SU-DHL-6 (cell line): ENCODE data around the gene HMSD.

Experiments used
- H2AFZ ChIP-seq: fragments of 200-600 bp; sonication (generic); 2 replicates; pipeline ENCODE4 v1.6.1; 2014; ENCODE audit warnings: low read depth, mild to moderate bottlenecking, moderate library complexity, mixed read lengths, antibody characterized with exemption, low read length; ENCODE audit not compliant: severe bottlenecking
- H3F3A ChIP-seq: fragments of 200-600 bp; shearing (Covaris generic); 2 replicates; pipeline ENCODE4 v1.6.0; 2016; ENCODE audit warnings: antibody characterized with exemption, mild to moderate bottlenecking; ENCODE audit not compliant: insufficient read depth
- H3K27ac ChIP-seq: fragments of 200-600 bp; sonication (generic); 2 replicates; pipeline ENCODE4 v1.5.1; 2016; ENCODE audit warnings: low read depth, mild to moderate bottlenecking, low read length, moderate library complexity, mixed read lengths
- H3K27me3 ChIP-seq: fragments of 200-600 bp; sonication (generic), shearing (Covaris generic); 2 replicates; pipeline ENCODE4 v1.6.0; 2014; ENCODE audit warnings: mild to moderate bottlenecking, low read length
- H3K36me3 ChIP-seq: fragments of 200-600 bp; sonication (generic); 2 replicates; pipeline ENCODE4 v1.6.1; 2014; ENCODE audit warnings: mild to moderate bottlenecking, low read length, mixed read lengths
- H3K4me2 ChIP-seq: fragments of 300-600, 200-600 bp; shearing (Covaris generic), sonication (generic); 2 replicates; pipeline ENCODE4 v1.6.0; 2014; ENCODE audit warnings: low read length, low read depth, mild to moderate bottlenecking; ENCODE audit not compliant: poor library complexity, severe bottlenecking
- H3K4me3 ChIP-seq: fragments of 200-600 bp; sonication (generic); 2 replicates; pipeline ENCODE4 v1.5.1; 2014; ENCODE audit warnings: antibody characterized with exemption, low read length, mild to moderate bottlenecking, mixed read lengths; ENCODE audit not compliant: insufficient read depth, poor library complexity, severe bottlenecking
- H3K79me2 ChIP-seq: fragments of 200-600 bp; sonication (generic); 2 replicates; pipeline ENCODE4 v1.6.1; 2014; ENCODE audit warnings: mild to moderate bottlenecking, low read length, moderate library complexity; ENCODE audit not compliant: insufficient read depth
- H3K9ac ChIP-seq: fragments of 200-600 bp; sonication (generic); 2 replicates; pipeline ENCODE4 v1.7.0; 2014; ENCODE audit warnings: mild to moderate bottlenecking, low read length
- H3K9me2 ChIP-seq: fragments of 200-600 bp; sonication (generic); replicated peaks from 2 replicates; pipeline ENCODE4 v1.6.1; 2014; ENCODE audit warnings: low read length; ENCODE audit not compliant: insufficient read depth
- H3K9me3 ChIP-seq: fragments of 200-600 bp; sonication (generic); 2 replicates; pipeline ENCODE4 v1.6.1; 2014; ENCODE audit warnings: low read length, mixed read lengths; ENCODE audit not compliant: insufficient read depth
- H4K20me1 ChIP-seq: fragments of 200-600 bp; sonication (generic); 2 replicates; pipeline ENCODE4 v1.6.1; 2014; ENCODE audit warnings: low read depth, mild to moderate bottlenecking, antibody characterized with exemption, low read length, moderate library complexity, mixed read lengths
- CTCF ChIP-seq: fragments of 200-600 bp; sonication (generic); IDR thresholded peaks from one replicate; pipeline ENCODE4 v1.5.1; 2017; ENCODE audit warnings: antibody characterized with exemption, mild to moderate bottlenecking, low read length, moderate library complexity; ENCODE audit not compliant: insufficient read depth, poor library complexity, severe bottlenecking
- EZH2phosphoT487 ChIP-seq: fragments of 200-600 bp; sonication (generic), shearing (Covaris generic); conservative IDR thresholded peaks from 2 replicates; pipeline ENCODE4 v1.6.1; 2018; ENCODE audit warnings: mild to moderate bottlenecking, antibody characterized with exemption, low read length, moderate library complexity, mixed read lengths

HMSD gene

GRCh38 chr18:63999871-64000270, 50.8 kb downstream of the HMSD start:
- no peak for TF ChIP-seq EZH2phosphoT487
- TF ChIP-seq CTCF = no peak
- Histone ChIP-seq H3K4me3 (no peak overlapping the region), H3K27ac (no peak overlapping the region), H2AFZ (no peak overlapping the region), H3K79me2 (no peaks in the 10 kb centered on the region), H3F3A (no peaks in the 10 kb centered on the region), H3K9ac (no peak overlapping the region), H3K27me3 (0 out of 2 replicates have a peak, but pooled peaks cover 3% of the 10 kb centered on the region), H4K20me1 (no peaks in the 10 kb centered on the region), H3K9me2 (no peaks in the 10 kb centered on the region), H3K4me2 (no peak overlapping the region), H3K9me3 (peaks cover 12% of the 10 kb centered on the region; the same call in 1 of the 2 replicates), H3K36me3 (no peaks in the 10 kb centered on the region)

GRCh38 chr18:64002581-64002980, 53.5 kb downstream of the HMSD start:
- Histone ChIP-seq H3K27me3 (0 out of 2 replicates have a peak, but pooled peaks cover 3% of the 10 kb centered on the region), H3K79me2 (no peaks in the 10 kb centered on the region), H3K4me3 (no peak overlapping the region), H3F3A (no peaks in the 10 kb centered on the region), H4K20me1 (no peaks in the 10 kb centered on the region), H3K27ac (no peak overlapping the region), H3K36me3 (no peaks in the 10 kb centered on the region), H2AFZ (no peak overlapping the region), H3K9me2 (no peaks in the 10 kb centered on the region), H3K9me3 (no peaks in the 10 kb centered on the region), H3K9ac (no peak overlapping the region), H3K4me2 (no peak overlapping the region)
- no peak for TF ChIP-seq CTCF
- TF ChIP-seq EZH2phosphoT487 = no peak

GRCh38 chr18:64009305-64009704, 60.2 kb downstream of the HMSD start:
- H3K79me2 ChIP-seq = no peaks in the 10 kb centered on the region
- H2AFZ ChIP-seq = no peak overlapping the region
- TF ChIP-seq CTCF (no peak), EZH2phosphoT487 (no peak)
- H3K9ac ChIP-seq = no peak overlapping the region
- H3K9me2 ChIP-seq = no peaks in the 10 kb centered on the region
- no peaks in the 10 kb centered on the region for H3K36me3 ChIP-seq
- no peaks in the 10 kb centered on the region for H3K9me3 ChIP-seq
- no peak overlapping the region for H3K4me2 ChIP-seq
- H3K27ac ChIP-seq = no peak overlapping the region
- H4K20me1 ChIP-seq = no peaks in the 10 kb centered on the region; the same call in 1 of the 2 replicates
- no peaks in the 10 kb centered on the region for H3K27me3 ChIP-seq
- no peak overlapping the region for H3K4me3 ChIP-seq
- H3F3A ChIP-seq = no peaks in the 10 kb centered on the region
